ENCODE data around the gene CEP43. TPM values are rescaled to one million over a fixed set of nuclear protein-coding genes. Genes with fewer than 3 reads are reported as not detected.
A peak's percentile ranks its signal among the peaks of the same experiment; 100 is the strongest.

The CEP43 gene
- total RNA-seq, 1 experiment from 2014 or later, result 14.9 TPM

- DNase-seq (ENCODE audit: extremely low read depth, low read depth), result no peak
Observed at GRCh38 chr6:167005350-167006159, 6.4 kb downstream of the CEP43 start.

GRCh38 chr6:167007985-167008384 lies 8.8 kb downstream of the CEP43 start:
- no peak for DNase-seq (ENCODE audit: extremely low read depth, low read depth)

- no peak for DNase-seq (ENCODE audit: extremely low read depth, low read depth)
Observed at GRCh38 chr6:167013067-167013466, 13.9 kb downstream of the CEP43 start.

GRCh38 chr6:167013946-167014345 lies 14.7 kb downstream of the CEP43 start:
- no peak for DNase-seq (ENCODE audit: extremely low read depth, low read depth)

GRCh38 chr6:167015302-167015701 lies 16.1 kb downstream of the CEP43 start:
- no peak for DNase-seq (ENCODE audit: extremely low read depth, low read depth)

- no peak for DNase-seq (ENCODE audit: extremely low read depth, low read depth)
Observed at GRCh38 chr6:167020206-167020605, 21.0 kb downstream of the CEP43 start.

GRCh38 chr6:167027308-167027707 lies 28.1 kb downstream of the CEP43 start:
- DNase-seq (ENCODE audit: extremely low read depth, low read depth), result no peak

- no peak for DNase-seq (ENCODE audit: extremely low read depth, low read depth)
Observed at GRCh38 chr6:167027772-167028171, 28.6 kb downstream of the CEP43 start.

GRCh38 chr6:167030222-167031072 lies 31.2 kb downstream of the CEP43 start:
- DNase-seq (ENCODE audit: extremely low read depth, low read depth), result no peak

- no peak for DNase-seq (ENCODE audit: extremely low read depth, low read depth)
Observed at GRCh38 chr6:167031082-167031709, 32.0 kb downstream of the CEP43 start.

- DNase-seq (ENCODE audit: extremely low read depth, low read depth), result no peak
Observed at GRCh38 chr6:167034056-167034455, 34.9 kb downstream of the CEP43 start.

GRCh38 chr6:167037762-167038161 lies 38.6 kb downstream of the CEP43 start:
- DNase-seq (ENCODE audit: extremely low read depth, low read depth), result no peak

GRCh38 chr6:167044696-167045095 lies 45.5 kb downstream of the CEP43 start:
- no peak for DNase-seq (ENCODE audit: extremely low read depth, low read depth)

GRCh38 chr6:167045828-167046580 lies 46.8 kb downstream of the CEP43 start:
- DNase-seq (ENCODE audit: extremely low read depth, low read depth), result peak; percentile 1

- DNase-seq (ENCODE audit: extremely low read depth, low read depth), result no peak
Observed at GRCh38 chr6:167046861-167047495, 47.8 kb downstream of the CEP43 start.

GRCh38 chr6:167047554-167047953 lies 48.4 kb downstream of the CEP43 start:
- no peak for DNase-seq (ENCODE audit: extremely low read depth, low read depth)
